Neural cell (in vitro differentiated cells): Measurements from ENCODE around the gene CCDC40. TPM values are rescaled to one million over a fixed set of nuclear protein-coding genes. Genes with fewer than 3 reads are reported as not detected.

Source experiments
- H2AFZ ChIP-seq: fragments of 200-600, 300-800 bp; sonication (generic), shearing (Covaris generic); 2 replicates; pipeline ENCODE4 v1.6.0; 2014; ENCODE audit warnings: low read depth, mild to moderate bottlenecking, antibody characterized with exemption, low read length, moderate library complexity
- H3F3A ChIP-seq: fragments of 200-600 bp; shearing (Covaris generic); 2 replicates; pipeline ENCODE4 v1.6.1; 2016; ENCODE audit warnings: mild to moderate bottlenecking, moderate library complexity, mixed read lengths, antibody characterized with exemption, low read length; ENCODE audit not compliant: insufficient read depth, poor library complexity, severe bottlenecking
- H3K27ac ChIP-seq: fragments of 200-600, 300-800 bp; sonication (generic), shearing (Covaris generic); 2 replicates; pipeline ENCODE4 v1.5.1; 2014; ENCODE audit warnings: mild to moderate bottlenecking, low read length, moderate library complexity
- H3K27me3 ChIP-seq: fragments of 300-800, 200-600 bp; sonication (generic), shearing (Covaris generic); 2 replicates; pipeline ENCODE4 v1.6.0; 2014; ENCODE audit warnings: mild to moderate bottlenecking, low read depth, low read length, moderate library complexity; ENCODE audit not compliant: insufficient read depth
- H3K36me3 ChIP-seq: fragments of 300-800, 200-600 bp; sonication (generic), shearing (Covaris generic); 2 replicates; pipeline ENCODE4 v1.5.1; 2014; ENCODE audit warnings: mild to moderate bottlenecking, antibody characterized with exemption, low read length, moderate library complexity; ENCODE audit not compliant: insufficient read depth
- H3K4me2 ChIP-seq: fragments of 300-800, 200-600 bp; sonication (generic), shearing (Covaris generic); 2 replicates; pipeline ENCODE4 v1.6.0; 2014; ENCODE audit warnings: mild to moderate bottlenecking, low read length
- H3K4me3 ChIP-seq: fragments of 300-800, 200-600 bp; sonication (generic), shearing (Covaris generic); 2 replicates; pipeline ENCODE4 v1.5.1; 2014; ENCODE audit warnings: mild to moderate bottlenecking, low read length, moderate library complexity
- H3K79me2 ChIP-seq: fragments of 200-600 bp; shearing (Covaris generic); replicated peaks from 2 replicates; pipeline ENCODE4 v1.6.0; 2014; ENCODE audit warnings: mild to moderate bottlenecking, low read length, moderate library complexity; ENCODE audit not compliant: insufficient read depth
- H3K9ac ChIP-seq: fragments of 300-800, 200-600 bp; sonication (generic), shearing (Covaris generic); 2 replicates; pipeline ENCODE4 v1.6.1; 2016; ENCODE audit warnings: mild to moderate bottlenecking, low read length, mixed read lengths
- H3K9me2 ChIP-seq: fragments of 200-600 bp; shearing (Covaris generic); 2 replicates; pipeline ENCODE4 v1.6.1; 2016; ENCODE audit warnings: mild to moderate bottlenecking, low read length, mixed read lengths; ENCODE audit not compliant: insufficient read depth
- H3K9me3 ChIP-seq: fragments of 200-600, 300-800 bp; sonication (generic), shearing (Covaris generic); 2 replicates; pipeline ENCODE4 v1.6.1; 2016; ENCODE audit warnings: mild to moderate bottlenecking, mixed run types, low read length, moderate library complexity, mixed read lengths
- H4K20me1 ChIP-seq: fragments of 200-600 bp; shearing (Covaris generic); 2 replicates; pipeline ENCODE4 v1.6.1; 2016; ENCODE audit warnings: mild to moderate bottlenecking, mixed run types; ENCODE audit not compliant: insufficient read depth
- EP300 ChIP-seq: fragments of 450-650 bp; conservative IDR thresholded peaks from 2 replicates; pipeline ENCODE4 v1.6.1; 2014; ENCODE audit warnings: antibody characterized with exemption, mild to moderate bottlenecking, moderate library complexity; ENCODE audit not compliant: poor library complexity, severe bottlenecking
- EZH2 ChIP-seq: fragments of 200-600, 300-800 bp; shearing (Covaris generic), sonication (generic); IDR thresholded peaks from 2 replicates; pipeline ENCODE4 v1.6.1; 2014; ENCODE audit warnings: antibody characterized with exemption, low read length, borderline replicate concordance, mild to moderate bottlenecking; ENCODE audit not compliant: insufficient read depth, poor library complexity, severe bottlenecking
- MXI1 ChIP-seq: fragments of 450-650 bp; conservative IDR thresholded peaks from 2 replicates; pipeline ENCODE4 v1.6.1; 2014; ENCODE audit warnings: antibody characterized with exemption, mild to moderate bottlenecking; ENCODE audit not compliant: poor library complexity, severe bottlenecking
- POLR2AphosphoS5 ChIP-seq: IDR thresholded peaks from 2 replicates; pipeline ENCODE4 v1.6.1; 2012
- RAD21 ChIP-seq: fragments of 450-650 bp; conservative IDR thresholded peaks from 2 replicates; pipeline ENCODE4 v1.6.1; 2014; ENCODE audit warnings: antibody characterized with exemption, mild to moderate bottlenecking, moderate library complexity
- SMC3 ChIP-seq: fragments of 450-650 bp; conservative IDR thresholded peaks from 2 replicates; pipeline ENCODE4 v1.6.1; 2014; ENCODE audit warnings: antibody characterized with exemption, mild to moderate bottlenecking, moderate library complexity; ENCODE audit not compliant: poor library complexity
- TAF1 ChIP-seq: IDR thresholded peaks from 2 replicates; pipeline ENCODE4 v1.6.1; 2012; ENCODE audit warnings: low read depth
- polyA plus RNA-seq: library from polyadenylated mRNA; depleted of rRNA; stranded (reverse); fragments of >200 nt; gene quantifications from 2 replicates; pipeline ENCODE4 v1.2.3, GENCODE V29; 2014
- TF ChIP-seq, protein P1 (sequence below): IDR thresholded peaks from 2 replicates; pipeline ENCODE4 v1.6.1; 2012; ENCODE audit warnings: borderline replicate concordance
- TF ChIP-seq, protein P2 (sequence below): fragments of 450-650 bp; IDR thresholded peaks from 2 replicates; pipeline ENCODE4 v1.5.1; 2014; ENCODE audit warnings: antibody characterized with exemption, mild to moderate bottlenecking, moderate library complexity; ENCODE audit not compliant: poor library complexity, severe bottlenecking

The CCDC40 gene
- polyA plus RNA-seq, 1 donor from 2014 or later: 5.5 TPM

DNA sequence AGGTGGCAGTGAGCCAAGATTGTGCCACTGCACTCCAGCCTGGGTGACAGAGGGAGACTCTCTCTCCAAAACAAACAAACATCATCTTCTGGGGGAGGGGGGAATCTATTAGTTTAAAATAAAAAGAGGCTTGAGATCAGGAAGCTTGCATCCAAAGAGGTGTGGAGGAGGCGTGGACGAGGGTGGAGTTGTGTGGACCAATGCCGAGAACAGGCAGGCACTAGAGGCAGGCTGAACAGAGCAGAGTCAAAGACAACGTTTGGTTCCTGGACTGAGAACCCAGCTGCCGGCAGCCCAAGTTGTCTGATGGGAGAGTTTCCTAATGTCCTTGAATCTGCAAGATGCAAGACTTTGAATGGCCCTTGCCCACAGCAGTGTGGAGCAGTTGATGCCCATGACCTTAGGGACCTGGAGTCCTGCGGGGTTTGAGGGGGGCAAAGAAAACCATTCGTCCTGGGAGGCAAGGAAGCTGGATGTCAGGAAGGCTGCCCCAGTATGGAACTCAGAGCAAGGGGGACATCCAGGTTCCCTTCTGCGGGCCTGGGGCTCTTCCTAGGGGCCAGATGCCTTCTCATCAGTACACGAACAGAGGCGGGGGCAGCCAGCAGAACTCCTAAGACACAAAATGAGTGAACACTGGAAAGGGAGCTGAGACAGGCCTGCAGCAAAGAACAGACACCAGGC is 9.9 kb upstream of the CCDC40 start:
- H3K27ac ChIP-seq: no peak overlapping the region
- no peaks in the 10 kb centered on the region for H3K36me3 ChIP-seq
- no peaks in the 10 kb centered on the region for H3K27me3 ChIP-seq
- H4K20me1 ChIP-seq: no peaks in the 10 kb centered on the region
- H3F3A ChIP-seq: no peaks in the 10 kb centered on the region
- H3K79me2 ChIP-seq: peaks cover 42% of the 10 kb centered on the region
- no peak overlapping the region for H3K4me3 ChIP-seq
- no peak overlapping the region for H2AFZ ChIP-seq
- no peak overlapping the region for H3K4me2 ChIP-seq
- H3K9ac ChIP-seq: no peak overlapping the region
- no peaks in the 10 kb centered on the region for H3K9me2 ChIP-seq
- H3K9me3 ChIP-seq: no peaks in the 10 kb centered on the region
- TF ChIP-seq RAD21: no peak
- no peak for TF ChIP-seq SMC3
- TF ChIP-seq, protein P1, sequence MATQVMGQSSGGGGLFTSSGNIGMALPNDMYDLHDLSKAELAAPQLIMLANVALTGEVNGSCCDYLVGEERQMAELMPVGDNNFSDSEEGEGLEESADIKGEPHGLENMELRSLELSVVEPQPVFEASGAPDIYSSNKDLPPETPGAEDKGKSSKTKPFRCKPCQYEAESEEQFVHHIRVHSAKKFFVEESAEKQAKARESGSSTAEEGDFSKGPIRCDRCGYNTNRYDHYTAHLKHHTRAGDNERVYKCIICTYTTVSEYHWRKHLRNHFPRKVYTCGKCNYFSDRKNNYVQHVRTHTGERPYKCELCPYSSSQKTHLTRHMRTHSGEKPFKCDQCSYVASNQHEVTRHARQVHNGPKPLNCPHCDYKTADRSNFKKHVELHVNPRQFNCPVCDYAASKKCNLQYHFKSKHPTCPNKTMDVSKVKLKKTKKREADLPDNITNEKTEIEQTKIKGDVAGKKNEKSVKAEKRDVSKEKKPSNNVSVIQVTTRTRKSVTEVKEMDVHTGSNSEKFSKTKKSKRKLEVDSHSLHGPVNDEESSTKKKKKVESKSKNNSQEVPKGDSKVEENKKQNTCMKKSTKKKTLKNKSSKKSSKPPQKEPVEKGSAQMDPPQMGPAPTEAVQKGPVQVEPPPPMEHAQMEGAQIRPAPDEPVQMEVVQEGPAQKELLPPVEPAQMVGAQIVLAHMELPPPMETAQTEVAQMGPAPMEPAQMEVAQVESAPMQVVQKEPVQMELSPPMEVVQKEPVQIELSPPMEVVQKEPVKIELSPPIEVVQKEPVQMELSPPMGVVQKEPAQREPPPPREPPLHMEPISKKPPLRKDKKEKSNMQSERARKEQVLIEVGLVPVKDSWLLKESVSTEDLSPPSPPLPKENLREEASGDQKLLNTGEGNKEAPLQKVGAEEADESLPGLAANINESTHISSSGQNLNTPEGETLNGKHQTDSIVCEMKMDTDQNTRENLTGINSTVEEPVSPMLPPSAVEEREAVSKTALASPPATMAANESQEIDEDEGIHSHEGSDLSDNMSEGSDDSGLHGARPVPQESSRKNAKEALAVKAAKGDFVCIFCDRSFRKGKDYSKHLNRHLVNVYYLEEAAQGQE: no peak
- no peak for TF ChIP-seq EZH2
- TF ChIP-seq EP300: no peak
- TF ChIP-seq, protein P2, sequence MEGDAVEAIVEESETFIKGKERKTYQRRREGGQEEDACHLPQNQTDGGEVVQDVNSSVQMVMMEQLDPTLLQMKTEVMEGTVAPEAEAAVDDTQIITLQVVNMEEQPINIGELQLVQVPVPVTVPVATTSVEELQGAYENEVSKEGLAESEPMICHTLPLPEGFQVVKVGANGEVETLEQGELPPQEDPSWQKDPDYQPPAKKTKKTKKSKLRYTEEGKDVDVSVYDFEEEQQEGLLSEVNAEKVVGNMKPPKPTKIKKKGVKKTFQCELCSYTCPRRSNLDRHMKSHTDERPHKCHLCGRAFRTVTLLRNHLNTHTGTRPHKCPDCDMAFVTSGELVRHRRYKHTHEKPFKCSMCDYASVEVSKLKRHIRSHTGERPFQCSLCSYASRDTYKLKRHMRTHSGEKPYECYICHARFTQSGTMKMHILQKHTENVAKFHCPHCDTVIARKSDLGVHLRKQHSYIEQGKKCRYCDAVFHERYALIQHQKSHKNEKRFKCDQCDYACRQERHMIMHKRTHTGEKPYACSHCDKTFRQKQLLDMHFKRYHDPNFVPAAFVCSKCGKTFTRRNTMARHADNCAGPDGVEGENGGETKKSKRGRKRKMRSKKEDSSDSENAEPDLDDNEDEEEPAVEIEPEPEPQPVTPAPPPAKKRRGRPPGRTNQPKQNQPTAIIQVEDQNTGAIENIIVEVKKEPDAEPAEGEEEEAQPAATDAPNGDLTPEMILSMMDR: no peak
- no peak for TF ChIP-seq MXI1
- no peak for TF ChIP-seq TAF1
- TF ChIP-seq POLR2AphosphoS5: no peak

DNA sequence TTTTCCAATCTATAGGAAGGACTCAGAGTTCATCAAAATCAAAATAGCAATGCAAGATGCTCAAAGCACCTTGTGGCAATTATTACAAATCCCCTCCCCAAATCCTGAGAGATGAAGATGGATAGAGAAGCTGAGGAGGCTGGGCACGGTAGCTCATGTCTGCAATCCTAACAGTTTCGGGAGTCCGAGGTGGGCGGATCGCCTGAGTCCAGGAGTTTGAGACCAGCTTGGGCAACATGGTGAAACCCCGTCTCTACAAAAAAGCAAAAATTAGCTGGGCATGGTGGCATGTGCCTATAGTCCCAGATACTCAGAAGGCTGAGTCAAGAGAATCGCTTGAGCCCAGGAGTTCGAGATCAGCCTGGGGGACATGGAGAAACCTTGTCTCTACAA is 9.4 kb upstream of the CCDC40 start:
- Histone ChIP-seq H3K4me3 (no peak overlapping the region), H2AFZ (no peak overlapping the region), H3K9me2 (no peaks in the 10 kb centered on the region), H3K27ac (no peak overlapping the region), H3K9me3 (no peaks in the 10 kb centered on the region), H3K9ac (no peak overlapping the region), H3K79me2 (peaks cover 48% of the 10 kb centered on the region), H4K20me1 (no peaks in the 10 kb centered on the region), H3K27me3 (no peaks in the 10 kb centered on the region), H3K36me3 (no peaks in the 10 kb centered on the region), H3K4me2 (no peak overlapping the region), H3F3A (no peaks in the 10 kb centered on the region)
- no peak for TF ChIP-seq EZH2
- no peak for TF ChIP-seq SMC3
- no peak for TF ChIP-seq MXI1
- TF ChIP-seq RAD21: no peak
- TF ChIP-seq POLR2AphosphoS5: no peak
- TF ChIP-seq, protein P1: no peak
- no peak for TF ChIP-seq EP300
- TF ChIP-seq, protein P2: no peak
- TF ChIP-seq TAF1: no peak
